CD4-positive, alpha-beta T cell treated with Interleukin-10 for 1 hour (primary cell): ENCODE data around the gene CFAP46.
"Not testable (repeated sequence)": the region's sequence is repeated elsewhere in the genome, so short reads cannot be mapped to it uniquely, and the experiment has no call there.

Experiments used
- DNase-seq: peaks from one replicate; pipeline ENCODE4 v3.0.0-alpha.2; 2020

CFAP46 gene

DNA sequence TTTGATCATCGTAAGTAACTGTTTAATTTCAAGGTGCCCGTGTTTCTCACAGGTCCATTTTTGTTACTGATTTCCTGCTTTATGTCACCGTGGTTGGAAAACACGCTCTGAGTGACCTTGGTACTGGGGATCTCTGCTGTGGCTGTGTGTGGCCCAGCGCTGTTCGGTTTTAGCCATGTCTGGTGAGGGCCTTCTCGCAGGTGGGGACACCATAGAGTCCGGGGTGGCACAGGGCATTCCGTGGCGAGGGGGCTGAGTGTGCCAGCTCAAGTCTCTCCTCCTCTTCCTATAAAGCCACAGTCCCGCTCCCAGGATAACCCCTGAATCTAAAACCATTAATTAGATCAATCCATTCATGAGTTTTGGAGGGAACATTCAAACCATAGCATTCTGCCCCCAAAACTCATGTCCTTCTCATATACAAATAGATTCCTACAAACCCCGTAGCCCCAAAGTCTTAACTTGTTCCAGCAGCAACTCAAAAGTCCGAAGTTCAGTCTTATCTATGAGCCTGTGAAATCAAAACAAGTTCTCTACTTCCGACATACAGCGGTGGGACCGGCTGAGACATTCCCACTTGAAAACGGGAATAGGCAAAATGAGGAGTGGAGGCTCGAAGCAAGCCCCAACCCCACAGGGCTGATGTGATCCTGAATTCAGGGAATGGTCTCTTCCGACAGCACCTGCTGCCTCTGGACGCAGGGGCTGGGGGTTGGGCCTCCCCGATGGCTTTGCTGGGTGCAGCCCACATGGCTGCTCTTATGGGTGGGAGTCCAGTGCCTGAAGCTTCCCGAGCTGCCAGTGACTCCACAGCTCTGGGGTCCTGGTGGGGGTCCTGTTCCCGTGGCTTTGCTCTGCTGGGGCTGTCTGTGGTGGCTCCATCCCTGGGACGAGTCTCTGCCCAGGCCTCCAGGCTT lies 101.4 kb downstream of the CFAP46 start:
- no peak for DNase-seq

GRCh38 chr10:132839061-132839460 lies 103.3 kb downstream of the CFAP46 start:
- no peak for DNase-seq

DNA sequence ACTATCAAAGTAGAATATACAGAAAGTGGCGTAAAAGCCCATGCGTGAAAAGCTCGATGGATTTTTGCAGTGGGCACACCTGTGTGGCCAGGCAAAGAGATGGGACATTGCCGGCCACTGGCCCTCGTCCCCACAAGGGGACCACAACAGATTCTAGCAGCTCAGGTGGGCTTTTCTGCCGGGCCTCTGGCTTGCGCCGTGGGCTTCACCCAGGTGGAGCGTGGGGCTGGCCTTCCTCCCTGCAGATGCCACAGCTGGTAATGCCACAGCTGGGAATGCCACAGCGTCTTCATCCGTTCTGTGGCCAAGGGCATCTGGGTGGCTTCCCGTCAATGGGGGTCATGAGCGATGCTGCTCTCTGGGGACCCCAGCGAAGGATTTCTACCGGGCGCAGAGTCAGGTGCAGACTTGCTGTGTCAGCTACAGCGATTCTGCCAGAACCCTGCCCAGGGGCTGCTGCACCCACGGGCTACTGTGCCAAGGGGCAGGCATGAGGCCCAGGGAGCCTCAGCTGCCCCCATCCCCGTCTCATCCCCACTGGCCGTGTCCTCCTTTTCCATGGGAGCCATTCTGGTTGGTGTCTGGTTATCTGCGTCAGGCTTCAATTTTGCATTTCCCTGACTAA lies 103.9 kb downstream of the CFAP46 start:
- DNase-seq, result no peak

DNA sequence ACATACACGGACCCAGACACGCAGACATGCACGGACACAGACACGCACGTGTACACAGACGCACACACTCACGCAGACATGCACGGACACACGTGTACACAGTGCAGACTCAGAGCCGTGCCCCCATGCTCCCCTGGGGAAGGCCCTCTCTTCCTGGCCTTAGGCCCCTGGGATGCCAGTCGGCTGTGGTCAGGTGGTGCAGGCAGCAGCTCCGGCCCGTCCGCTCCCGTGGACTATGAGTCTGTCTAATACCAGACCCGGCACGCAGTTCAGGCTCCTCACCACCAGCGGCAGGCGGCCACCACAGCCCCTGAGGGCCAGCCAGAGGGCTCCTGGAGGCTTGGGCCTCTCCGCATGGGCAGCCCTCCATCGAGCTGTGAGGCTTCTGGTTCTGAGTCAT lies 104.5 kb downstream of the CFAP46 start:
- no peak for DNase-seq

GRCh38 chr10:132836832-132837540 lies 105.4 kb downstream of the CFAP46 start:
- DNase-seq, result peak; percentile 20

DNA sequence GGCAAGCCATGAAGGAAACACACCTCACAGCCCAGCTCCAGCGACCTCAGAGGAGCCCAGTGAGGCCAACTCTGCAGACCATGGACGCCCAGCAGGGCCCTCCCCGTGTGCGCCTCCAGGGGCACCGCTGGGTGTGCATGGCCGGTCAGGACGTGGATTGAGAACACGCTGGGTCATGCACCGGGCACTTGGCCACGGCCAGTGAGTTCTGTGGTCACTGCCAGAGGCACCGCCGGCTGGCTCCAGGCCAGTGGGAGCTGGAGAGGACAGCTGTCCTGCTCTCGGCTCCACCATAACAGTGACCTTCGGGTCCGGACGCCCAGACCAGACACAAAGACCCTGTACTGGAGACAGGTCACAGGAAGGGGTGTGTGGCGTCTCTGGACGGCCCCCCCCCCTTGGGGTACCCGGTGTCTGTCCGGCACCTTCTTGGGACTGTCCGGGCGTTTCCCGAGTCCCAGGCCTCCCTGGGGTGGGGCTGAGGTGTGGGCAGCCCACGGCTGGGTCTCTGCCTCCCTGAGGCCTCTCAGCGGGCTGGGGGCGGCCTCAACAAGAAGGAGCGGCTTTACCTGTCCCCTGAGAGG lies 106.0 kb downstream of the CFAP46 start:
- DNase-seq, result no peak

GRCh38 chr10:132835848-132836233 lies 106.5 kb downstream of the CFAP46 start:
- no peak for DNase-seq

- DNase-seq, result no peak
Observed at GRCh38 chr10:132834891-132835847, 107.2 kb downstream of the CFAP46 start.

DNA sequence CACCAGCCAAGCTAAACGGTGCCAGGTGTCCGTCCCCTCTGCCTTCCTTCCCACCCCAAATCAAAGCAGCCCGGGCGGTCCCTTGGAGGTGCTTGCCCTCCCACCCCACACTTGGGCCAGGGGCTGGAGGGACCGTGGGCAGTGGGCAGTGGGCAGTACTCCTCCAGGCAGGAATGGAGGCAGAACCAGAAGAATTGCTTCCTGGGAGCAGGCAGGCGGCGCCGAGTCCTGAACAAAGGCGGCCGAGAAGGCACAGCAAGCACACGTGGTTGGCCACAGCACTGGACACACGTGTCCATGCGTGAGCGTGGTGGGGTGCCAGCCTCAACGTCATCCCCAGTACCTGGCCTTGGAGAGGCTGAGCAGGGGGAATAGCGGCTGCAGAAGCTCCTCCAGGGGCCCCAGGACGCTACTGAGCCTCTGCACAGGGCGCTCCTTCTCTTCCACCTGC lies 108.0 kb downstream of the CFAP46 start:
- DNase-seq, result no peak

DNA sequence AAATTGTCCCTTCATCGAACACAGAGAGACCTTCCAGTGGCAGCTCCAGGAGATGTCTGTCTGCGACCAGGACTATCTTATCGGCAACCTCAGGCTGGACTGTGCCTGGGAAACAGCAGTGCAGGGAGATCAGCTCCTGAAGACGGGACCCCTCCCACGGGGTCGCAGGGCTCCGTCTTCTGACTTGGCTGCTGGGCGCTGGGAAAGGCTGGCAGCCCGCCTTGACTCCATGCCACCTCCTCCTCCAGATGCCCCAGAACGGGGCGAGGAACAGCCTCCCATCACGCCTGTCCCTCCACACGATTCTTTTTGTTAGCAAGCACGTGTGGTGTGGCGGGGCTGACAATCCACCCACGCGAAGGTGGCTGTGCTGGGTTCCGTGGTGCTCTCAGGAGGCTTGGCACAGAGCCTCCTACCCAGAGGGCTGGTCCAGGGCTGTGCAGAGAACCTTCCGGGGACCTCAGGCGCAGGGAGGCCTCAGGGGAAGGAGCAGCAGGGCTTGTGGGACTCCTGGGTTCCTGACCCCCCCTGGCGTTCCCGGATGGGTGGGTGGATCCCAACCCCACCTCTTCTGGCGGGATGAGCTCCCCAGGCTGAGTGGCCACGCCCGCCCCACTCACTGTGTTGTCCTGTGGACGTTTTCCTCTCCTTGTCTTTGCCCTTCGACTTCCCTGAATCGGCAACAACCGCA lies 108.8 kb downstream of the CFAP46 start:
- DNase-seq, result no peak

DNA sequence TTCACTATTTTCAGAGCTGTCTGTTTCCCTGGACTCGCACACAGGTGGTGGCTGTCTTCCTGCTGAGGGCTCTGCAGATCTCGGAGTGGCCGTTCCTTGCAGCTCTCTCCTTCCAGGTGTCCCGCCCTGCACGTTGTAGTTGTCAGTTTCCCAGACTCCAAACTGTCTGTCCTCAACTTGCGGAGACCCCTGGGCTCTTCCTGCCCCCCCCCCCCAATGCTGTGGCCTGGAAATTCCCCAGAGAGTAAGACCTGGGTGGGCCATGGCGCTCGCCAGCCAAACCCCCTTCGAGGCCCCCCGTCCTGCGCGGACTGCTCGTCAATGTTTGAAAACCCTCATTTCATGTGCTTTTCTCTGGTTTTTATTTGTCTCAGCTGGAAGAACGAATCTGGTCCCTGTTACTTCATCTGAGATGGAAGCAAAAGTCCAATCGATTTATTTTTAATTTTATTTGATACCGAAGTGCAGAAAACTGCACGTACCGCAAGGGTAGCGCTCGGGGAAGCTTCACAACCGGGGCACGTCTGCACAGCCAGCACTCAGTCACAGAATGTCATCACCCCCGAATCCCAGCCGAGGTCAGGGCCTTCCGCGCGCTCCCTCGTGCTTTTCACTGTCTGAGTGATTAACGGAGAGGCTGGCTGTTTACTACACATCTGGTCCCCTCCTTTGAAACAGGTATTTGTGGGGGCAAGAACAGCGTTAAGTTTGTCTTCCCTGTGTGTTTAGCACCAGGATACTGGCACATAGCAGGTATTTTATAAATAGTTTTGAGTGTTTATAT lies 110.0 kb downstream of the CFAP46 start:
- no peak for DNase-seq

DNA sequence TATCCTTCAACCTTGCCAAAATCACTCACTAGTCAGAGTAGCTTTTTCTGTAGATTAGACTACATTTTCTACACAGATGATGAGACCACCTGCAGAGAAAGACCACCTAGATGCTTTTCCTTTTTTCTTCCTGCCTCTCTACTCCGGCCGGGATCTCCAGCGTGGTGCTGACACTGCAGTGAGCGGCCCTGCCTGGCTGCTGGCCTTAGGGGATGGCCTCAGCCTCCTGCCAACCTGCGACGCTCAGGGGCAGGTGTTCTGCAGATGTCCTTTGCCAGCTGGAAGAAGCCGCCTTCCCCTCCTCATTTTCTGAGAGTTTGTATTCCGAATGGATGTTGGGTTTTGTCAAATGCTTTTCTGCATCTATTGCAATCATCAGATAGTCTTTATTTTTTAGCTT lies 113.0 kb downstream of the CFAP46 start:
- DNase-seq, result no peak

GRCh38 chr10:132828681-132829080 lies 113.7 kb downstream of the CFAP46 start:
- DNase-seq, result no peak

DNA sequence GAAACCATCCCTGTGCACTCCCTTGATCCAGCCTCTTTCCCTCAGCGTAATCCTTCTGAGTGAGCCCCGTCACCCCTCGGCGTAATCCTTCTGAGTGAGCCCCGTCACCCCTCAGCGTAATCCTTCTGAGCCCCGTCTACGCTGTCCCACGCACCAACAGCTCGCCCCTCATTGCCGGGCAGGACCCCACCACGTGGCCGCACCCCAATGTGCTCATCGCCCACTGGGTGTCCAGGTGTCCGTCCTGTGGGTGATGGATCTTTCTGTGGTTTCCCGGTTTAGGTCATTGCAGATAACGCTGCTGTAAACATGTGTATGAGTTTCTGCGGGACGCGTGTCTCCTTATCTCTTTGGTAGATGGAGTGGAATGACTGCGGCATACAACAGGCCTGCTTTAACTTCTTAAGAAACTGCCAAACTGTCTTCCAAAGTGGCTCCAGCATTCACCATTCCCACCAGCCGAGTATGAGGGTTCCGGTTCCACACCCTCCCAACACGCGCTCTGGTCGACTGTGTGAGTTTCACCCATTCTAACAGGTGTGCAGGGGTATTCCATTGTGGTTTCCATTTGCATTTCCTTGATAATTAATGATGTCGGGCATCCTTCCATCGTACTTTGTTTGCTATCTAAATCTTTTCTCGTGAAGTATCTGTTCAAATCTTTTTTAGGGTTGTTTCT lies 114.4 kb downstream of the CFAP46 start:
- DNase-seq, result no peak

GRCh38 chr10:132827423-132827789 lies 115.0 kb downstream of the CFAP46 start:
- DNase-seq, result no peak

- DNase-seq, result no peak
Observed at GRCh38 chr10:132826524-132827422, 115.6 kb downstream of the CFAP46 start.

DNA sequence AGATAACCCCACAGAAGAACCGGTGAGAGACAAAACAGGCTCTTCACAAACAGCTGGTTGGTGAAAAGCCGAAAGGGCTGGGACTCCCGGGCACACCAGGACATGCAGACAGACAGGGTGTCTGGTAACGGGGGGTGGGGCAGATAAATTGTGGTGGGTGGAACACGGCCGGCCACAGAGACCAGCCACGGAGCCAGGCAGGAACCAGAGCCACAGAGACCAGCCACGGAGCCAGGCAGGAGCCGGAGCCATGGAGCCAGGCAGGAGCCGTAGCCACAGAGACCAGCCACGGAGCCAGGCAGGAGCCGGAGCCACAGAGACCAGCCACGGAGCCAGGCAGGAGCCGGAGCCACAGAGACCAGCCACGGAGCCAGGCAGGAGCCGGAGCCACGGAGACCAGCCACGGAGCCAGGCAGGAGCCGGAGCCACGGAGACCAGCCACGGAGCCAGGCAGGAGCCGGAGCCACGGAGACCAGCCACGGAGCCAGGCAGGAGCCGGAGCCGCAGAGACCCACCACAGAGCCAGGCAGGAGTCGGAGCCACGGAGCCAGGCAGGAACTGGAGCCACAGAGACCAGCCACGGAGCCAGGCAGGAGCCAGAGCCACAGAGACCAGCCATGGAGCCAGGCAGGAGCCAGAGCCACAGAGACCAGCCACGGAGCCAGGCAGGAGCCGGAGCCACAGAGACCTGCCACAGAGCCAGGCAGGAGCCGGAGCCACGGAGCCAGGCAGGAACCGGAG lies 116.4 kb downstream of the CFAP46 start:
- DNase-seq, result not testable (repeated sequence)

DNA sequence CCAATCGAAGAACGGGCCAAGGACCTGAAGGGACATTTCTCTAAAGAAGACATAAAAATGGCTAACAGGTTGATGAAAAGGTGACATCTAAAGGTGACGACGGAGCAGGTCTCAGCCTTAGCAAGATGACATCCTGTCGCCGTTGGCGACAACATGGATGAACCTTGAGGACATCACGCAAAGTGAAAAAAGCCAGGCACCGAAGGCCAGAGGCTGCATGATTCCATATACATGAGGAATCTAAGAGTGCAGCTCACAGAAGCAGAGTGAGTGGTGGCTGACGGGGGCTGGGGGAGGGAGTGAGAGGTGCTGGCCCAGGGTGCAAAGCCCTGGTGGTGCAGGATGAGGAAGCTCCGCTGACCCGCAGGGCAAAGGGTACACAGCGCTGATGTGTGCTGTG lies 122.3 kb downstream of the CFAP46 start:
- no peak for DNase-seq
